Hypothalamus (tissue), 51 donors: Measurements from ENCODE around the gene CCDC184.
"Not testable (repeated sequence)": the region's sequence is repeated elsewhere in the genome, so short reads cannot be mapped to it uniquely, and the experiment has no call there.

Experiments
- DNase-seq, 51 donors: peaks; one replicate each; lab custom pipeline; 2025; lab: John Stamatoyannopoulos, UW

The CCDC184 gene

DNA sequence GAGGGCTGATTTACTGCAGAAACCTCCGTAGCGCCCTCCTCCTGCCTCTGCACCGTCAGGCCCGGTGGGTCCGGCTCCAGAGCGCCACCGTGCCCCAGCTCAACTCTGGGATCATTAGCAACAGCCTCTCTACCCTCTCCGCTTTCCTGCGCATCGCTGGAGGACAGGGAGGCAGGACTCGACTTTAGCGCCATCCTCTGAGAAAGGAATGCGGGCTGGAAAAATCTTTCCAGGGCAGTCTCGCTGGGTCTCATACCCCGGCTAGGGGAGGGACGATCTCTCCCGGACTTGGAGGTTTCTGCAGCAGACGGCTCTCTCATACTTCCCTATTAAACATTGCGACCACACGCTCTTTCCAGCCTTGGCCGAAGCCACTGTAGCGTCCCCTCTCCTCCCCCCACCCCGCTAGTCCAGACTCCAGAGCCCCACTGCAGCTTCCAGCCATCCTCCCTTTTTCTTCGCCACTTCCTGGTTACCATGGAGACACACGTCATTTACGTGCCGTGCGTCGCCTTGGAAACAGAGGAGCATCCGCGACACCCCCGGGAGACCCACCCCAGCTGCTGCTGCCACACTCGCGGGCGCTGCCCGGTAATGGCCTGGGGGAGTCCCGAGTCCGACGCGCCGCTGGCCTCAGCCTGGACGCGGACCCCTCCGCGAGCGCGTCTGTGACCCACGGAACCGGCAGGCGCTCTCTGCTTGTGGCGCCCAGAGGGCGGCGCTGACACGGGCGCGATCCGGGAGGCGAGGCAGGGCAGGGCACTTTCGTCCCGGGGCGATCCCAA lies at the start of gene CCDC184:
TSS of gene CCDC184 (plus strand) at position 554 of the 785 bp plus-strand sequence. CDS start 479 bp downstream, outside the sequence.
- peak in 48 of 51 donors; percentile 21 to 88 (median 66) for DNase-seq

DNA sequence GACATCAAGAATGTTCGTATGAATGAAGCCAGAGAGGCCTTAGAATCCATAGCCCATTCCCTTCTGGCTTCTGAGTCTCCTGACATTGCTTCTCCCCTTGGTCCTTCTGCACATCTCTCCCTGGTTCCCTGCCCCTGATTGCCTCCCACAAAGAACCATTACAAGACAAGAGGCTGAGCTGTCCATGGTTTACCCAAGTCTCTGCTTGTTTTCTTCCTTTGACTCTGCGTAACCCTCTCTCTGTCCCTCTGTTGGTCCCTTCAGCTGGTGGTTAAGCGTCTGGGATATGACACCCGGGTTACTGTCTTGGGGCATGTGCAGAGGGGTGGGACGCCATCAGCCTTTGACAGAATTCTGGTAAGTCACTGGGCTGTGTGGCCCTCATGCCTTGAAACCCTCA lies 48.4 kb upstream of the CCDC184 start:
- DNase-seq = no peak

DNA sequence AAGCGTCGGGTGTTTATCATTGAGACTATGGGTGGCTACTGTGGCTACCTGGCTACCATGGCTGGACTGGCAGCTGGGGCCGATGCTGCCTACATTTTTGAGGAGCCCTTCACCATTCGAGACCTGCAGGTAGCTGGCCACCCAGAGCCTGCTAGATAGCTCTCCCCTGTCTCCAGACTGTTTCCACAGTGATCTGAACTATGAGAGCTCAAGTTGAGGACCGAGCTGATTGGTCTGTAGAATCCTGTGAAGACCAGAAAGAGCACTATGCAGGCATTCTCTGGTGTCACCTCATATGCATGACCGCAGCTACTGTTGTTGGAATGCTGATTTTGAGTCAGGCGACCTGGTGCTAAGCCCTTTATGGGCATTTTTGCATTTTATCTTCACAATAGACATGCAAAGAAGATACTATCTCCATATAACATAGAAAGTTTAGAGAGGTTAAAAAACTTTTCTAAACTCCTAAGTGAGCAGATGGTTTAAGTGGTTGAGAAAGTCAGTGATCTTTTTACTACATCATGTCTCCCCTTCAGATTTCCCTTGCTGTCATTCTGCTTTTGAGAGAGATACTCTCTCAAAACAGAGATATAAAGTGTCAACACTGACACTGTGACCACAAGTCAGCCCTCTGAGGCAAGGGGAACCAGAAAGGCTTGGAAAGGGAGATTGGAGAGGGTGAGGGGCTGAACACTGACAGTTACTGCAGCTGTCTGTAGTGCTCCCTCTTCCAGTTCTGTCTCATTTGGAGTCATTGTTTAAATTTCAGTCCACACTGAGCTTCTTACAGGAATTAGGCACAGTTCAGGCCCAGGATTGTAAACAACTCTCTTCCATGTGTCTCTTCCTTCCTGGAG lies 40.4 kb upstream of the CCDC184 start:
- DNase-seq = no peak

DNA sequence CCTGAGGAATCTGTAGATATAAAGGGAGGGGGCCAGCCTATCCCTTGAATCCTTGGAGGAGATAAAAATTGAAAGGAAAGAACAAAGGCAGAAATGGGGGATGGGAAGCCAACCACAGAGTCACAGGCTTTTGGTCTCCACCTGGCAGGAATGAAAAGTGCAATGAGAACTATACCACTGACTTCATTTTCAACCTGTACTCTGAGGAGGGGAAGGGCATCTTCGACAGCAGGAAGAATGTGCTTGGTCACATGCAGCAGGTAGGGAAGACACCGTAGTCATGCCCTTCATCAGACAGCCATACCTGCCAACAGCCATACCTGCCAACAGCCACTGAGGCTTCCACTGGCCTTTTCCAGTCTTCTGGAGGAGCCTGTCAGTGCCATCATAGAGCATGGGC lies 39.5 kb upstream of the CCDC184 start:
- no peak for DNase-seq

DNA sequence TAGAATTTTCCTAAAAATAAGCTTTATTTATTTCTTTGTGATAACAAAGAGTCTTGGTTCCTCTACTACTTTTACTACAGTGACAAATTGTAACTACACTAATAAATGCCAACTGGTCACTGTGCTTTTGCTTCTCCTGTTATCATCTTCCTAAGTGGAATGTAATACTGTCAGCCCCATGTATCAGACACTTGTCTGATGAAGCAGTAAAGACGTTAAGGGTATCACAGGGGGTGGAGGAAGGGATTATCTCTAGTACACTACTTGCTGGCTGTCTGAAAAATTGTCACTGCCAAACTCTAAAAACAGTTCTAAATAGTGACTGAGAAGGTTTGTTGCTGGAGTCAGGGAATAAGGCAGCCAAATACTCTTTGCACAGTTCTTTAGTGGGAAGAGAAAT lies 37.5 kb upstream of the CCDC184 start:
- DNase-seq = no peak

DNA sequence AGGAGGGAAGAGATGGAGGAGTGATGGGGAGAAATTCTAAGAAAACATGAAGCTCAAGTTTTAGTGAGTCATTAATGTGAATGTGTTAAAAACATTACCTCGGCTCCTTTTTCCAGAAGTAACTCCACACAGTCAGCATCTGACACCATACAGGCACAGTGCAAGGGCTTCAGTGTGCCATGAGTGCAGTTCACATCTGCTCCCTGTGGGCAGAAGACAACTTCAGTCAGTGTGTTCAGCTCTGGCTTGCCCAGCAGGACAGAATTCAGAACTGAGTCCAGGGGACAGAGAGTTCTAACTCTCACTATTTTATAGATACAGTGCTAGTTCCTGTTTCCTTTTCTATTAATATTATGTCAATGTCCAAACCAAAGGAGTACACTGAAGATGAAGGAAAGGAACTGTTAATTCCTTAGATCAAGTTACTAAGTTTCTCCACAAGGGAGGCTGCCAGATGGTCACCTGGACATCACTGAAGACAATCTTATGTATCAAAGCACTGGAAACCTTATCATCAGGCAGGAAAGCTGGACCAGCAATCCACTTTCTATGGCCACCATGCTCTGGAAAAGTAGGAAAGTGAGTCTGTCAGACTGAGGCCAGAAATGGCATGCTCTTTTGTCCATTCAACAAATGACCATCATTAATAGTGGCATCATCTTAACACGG lies 32.2 kb upstream of the CCDC184 start:
- DNase-seq = peak in 1 of 51 donors; percentile 11

DNA sequence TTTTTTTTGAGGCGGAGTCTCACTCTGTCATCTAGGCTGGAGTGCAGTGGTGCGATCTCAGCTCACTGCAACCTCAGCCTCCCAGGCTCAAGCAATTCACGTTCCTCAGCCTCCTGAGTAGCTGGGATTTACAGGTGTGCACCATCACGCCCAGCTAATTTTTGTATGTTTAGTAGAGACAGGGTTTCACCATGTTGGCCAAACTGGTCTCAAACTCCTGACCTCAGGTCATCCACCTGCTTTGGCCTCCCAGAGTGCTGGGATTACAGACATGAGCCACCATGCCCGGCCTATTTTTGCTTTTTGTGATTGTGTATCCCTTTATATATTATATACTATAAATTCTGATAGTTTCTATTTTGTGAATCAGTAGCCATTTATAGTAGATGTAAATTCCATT lies 27.7 kb upstream of the CCDC184 start:
- not testable (repeated sequence) for DNase-seq

DNA sequence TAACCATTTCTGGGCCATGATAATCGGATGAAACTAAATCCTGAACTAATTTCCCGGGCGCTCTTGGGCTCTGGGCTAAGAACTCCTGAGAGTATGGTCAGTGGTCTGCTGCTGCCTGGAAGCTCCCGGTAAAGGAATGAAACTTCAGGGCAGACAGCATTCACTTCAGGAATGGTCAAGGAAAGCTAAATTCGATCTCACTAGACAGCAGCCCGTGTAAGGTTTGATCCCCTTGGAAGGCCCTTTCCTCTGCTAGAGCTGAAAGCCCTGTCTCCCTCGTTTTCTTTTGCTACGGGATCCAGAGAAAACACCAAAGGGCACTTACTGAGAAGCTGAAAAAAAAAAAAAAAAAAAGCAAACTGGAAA lies 26.8 kb upstream of the CCDC184 start:
- DNase-seq = no peak

DNA sequence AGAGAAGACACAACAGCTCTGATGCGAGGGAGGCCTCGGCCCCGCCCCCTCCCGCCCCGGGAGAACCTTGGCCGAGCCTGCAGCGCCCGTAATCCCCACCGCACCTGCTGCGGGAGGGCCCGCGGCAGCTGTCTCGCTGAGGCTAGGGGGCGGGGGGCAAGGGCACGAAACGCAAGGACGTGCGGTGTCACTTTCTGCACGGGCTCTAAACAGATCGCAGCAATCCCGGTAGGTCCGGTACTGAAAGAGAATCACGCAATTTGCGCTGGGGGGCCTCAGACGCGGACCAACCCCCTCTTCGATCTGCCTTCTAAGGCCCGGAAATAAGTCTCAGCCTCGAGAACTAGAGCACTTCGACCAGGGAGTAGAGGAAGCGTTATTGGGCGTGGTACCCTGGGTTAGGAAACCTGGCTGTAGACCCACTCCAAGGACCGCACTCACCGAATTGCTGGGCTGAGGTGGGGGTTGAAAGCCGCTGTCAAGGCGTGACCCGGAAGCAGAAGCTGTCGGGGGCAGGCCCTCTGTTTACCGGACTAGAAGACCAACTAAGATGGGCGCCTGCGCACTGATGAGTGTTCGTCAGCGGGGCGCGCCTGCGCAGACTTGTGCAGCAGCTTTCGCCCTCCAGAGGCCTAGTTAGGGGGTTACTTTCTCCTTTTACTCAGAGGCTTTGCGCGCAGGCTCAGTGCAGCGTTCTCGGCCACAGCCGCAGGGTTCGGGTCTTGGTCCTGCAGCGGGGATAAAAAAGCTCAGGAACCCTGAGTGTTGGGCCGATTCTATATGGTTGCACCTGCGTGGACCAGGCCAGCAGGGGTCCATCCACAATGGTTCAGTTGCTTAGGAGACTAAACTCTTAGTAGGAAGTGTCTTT lies 26.2 kb upstream of the CCDC184 start, which contains the start of gene ASB8:
TSS of gene ASB8 (minus strand) at position 498 of the 871 bp plus-strand sequence. CDS start 4,019 bp downstream, outside the sequence.
- DNase-seq = peak; percentile 88 to 99 (median 97)

DNA sequence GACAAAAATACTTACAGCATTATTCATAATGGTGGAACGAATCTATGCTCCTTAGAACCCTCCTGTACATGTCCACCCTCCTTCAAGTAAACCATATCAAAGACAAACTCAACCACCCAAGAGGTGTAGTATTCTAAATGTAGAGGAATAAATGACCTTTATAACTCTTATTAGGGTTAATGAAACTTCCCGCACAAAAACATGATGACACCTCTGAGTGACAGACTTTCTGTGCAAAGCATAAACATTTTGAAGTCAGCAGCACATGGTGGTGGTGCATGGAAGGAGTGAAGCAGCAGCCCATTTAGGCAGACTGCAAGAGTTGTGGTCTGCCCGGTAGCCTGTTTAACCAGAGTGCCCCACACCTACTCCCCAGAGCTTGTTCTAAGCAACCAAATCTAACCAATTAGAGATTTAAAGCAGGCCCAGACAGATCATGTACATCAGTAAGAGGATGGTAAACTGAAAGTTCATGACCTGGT lies 25.5 kb upstream of the CCDC184 start:
- DNase-seq = no peak

DNA sequence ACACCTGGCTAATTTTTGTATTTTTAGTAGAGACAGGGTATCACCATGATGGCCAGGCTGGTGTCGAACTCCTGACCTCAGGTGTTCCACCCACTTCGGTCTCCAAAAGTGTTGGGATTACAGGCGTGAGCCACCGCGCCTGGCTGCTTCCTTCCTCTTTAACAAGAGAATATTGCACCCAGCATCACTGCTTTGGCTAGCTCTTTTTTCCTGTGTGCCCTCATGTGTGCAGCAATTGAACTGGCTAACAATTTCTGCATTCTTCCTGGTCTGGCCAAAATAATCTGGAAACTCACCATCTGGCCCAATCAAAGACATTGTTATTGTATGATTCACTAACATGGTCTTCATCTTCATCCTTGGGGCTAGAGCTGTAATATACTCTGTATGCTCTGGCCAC lies 23.4 kb upstream of the CCDC184 start:
- DNase-seq = no peak

DNA sequence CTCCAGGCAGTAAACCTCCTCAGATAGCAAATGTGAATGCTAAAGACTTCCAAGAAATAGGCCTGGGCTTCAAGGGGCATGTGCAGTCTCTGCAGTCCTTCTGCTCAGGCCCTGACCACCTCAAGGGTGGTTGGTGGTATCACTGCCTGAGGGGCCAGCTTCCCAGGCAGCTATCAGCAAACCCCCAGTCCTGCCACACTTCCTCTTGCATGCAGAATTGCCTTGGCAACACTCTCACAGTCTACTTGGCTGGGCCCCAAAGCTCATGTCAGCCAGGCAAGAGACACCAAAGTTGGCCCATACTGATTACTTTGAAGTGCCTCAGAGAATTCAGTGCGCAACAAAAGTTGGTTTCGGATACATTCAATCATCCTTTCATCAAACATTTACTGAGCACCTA lies 22.6 kb upstream of the CCDC184 start:
- DNase-seq = peak in 23 of 51 donors; percentile 2 to 56 (median 21)

DNA sequence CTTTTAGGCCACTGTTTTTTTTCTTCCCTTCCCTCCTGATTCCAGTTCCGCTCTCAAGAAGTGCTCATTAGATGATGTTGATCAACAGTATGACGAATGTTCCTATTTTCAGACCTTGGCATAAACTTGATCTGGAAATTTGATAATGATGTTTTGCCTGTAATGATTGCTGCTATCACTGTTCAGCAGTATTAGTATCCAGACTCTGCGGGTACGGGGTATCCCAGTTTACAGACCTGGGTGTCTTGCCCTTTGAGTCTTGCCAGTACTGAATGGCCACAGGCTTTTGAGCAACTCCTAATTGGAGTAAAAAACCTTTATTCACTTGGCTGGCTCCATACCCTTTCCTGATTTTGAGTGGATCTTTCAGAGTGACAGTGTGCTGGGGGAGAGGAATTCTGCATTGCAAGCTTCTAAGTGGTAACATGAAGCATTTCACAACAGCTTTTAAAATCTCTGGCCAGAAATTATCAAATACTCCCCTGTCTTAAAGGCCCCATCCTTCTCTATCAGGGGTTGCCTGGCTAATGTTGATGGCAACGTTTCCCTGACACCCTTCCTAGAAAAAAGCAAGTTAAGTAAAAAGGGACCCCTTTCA lies 20.2 kb upstream of the CCDC184 start:
- peak in 1 of 51 donors; percentile 6 for DNase-seq

DNA sequence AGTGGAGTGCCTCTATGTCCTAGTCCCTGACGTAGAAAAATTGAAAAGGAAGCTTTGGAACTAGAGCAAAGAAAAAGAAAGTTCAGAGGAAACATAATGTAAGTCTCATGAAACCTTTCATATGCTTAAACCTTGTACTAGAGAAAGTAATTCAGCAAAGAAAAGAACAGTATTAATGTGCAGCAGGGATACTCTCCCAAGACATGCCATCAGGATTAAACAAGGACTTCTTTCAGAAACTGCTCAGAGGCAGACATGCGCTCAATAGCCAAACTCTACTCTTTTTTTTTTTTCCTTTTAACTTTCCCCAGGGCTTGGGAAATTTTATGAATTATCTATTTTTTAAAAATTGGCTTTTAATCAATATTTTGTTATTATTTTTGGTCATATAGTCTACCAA lies 19.0 kb upstream of the CCDC184 start:
- no peak for DNase-seq

DNA sequence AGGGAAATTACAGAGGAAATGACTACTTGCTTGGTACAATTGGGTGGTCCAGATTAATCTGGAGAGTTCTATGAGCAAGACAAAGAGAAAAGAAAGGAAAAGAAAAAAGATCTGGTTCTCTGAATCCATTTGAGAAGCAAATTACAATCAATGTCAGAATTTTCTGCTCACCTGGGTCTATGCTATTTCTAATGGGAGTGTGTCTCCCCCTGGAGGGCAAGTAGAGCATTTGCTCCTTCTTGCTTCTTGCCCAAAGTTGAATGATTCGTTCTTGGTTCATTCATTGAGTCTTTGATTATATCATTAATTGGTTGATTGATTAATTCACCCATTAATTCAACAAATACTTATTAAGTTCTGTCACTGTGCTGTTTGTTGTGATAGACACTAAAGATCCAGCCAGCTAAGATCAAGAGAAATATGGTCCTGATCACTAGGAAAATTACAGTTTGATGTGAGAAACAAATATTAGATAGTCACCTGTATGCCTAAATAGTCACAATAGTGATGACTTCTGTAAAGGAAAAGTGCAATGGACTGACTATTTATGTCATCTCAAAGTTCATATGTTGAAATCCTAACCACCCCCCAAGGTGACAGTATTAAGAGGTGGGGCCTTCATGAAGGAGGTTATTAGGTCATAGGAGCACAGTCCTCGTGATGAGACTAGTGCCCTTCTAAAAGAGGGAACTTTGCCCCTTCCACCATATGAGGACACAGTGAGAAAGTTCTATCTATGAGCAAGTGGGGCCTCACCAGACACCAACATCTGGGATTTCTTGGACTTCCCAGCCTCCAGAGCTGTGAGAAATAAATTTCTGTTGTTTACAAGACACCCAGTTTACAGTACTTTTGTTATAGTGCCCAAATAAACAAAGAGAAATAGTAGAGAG lies 18.1 kb upstream of the CCDC184 start:
- peak in 4 of 51 donors; percentile 11 to 61 (median 18) for DNase-seq

DNA sequence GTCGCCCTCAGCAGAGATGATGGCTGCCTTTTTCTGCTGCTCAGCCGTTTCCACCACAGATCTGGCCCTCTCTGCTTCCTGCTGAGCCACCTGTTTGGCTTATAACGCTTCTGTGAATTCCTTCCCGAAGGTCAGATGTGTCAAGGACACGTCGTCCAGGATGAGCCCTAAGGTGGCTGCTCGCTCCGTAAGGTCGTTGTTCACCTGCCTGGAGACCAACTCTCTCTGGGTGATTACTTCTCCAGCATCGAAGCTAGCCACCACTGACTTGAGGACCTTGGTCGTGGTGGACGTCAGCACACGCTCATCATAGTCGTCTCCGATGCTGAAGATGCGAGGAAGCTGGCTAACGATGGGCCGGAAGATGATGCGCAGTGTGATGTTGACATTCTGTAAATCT lies 14.4 kb upstream of the CCDC184 start:
- DNase-seq = no peak

DNA sequence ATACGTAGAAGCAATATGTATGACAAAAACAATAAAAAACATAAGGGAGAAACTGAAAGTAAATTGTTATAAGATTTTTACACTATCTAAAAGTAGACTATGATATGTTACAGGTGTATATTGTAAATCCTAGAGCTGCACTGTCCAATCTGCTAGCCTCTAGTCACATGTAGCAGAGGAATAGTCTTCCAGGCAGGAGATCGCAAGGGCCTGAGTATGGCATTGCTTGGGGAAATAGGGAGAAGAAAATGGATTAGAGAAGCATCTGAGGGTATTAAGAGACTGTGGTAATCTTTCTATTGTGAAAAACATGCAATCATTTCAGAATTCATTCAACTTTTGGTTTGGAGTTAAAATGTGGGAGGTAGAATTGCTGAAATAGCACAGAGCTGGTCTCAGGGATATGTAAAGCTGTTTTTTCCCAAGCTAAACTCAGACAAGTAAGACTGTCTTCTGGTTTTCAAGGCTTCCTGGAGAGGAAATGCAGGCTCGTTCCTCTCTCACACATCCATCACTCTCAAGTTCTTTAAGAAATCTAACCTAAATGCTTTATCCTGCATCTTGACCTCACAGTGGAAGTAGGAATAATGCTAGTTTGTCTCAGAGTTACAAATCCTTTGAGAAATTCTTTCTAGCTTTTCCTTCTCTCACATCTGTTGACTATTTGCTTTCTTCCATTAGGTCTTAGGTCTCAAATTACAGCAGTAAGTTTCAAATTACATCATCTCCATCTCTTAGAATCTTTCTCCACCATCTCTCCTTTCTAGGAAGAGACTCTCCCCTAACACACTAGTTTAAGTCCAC lies 7.6 kb upstream of the CCDC184 start:
- no peak for DNase-seq

DNA sequence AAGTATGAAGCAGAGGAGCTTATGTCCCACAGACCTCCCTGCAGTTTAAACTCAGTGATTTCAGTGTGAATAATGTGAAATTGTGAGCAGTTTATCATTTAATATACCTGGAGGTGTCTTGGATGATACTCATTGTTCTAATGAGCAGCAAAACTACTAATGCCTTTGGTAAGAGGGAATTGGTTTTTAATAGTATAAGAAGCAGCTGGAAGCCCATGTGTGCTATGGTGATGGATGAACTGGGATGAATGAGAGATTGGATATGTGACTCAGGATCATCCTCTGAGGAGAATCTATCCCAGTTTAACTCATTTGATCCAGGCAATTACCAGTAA lies 7.1 kb upstream of the CCDC184 start:
- DNase-seq = no peak
